HG02763 (cell line): ENCODE data around the gene ADAM12.
A peak's percentile ranks its signal among the peaks of the same experiment; 100 is the strongest.

Source experiments
- ATAC-seq: cut with Tn5 transposase; IDR thresholded peaks from one replicate; pipeline ENCODE4 v1.9.1; 2021; ENCODE audit warnings: mild to moderate bottlenecking, moderate library complexity; ENCODE audit not compliant: unreplicated experiment

ADAM12 gene

GRCh38 chr10:126124046-126124445 lies 264.2 kb downstream of the ADAM12 start:
- ATAC-seq, result no peak

- ATAC-seq, result no peak
Observed at GRCh38 chr10:126123466-126123865, 264.8 kb downstream of the ADAM12 start.

GRCh38 chr10:126122881-126123280 lies 265.4 kb downstream of the ADAM12 start:
- no peak for ATAC-seq

- no peak for ATAC-seq
Observed at GRCh38 chr10:126119599-126119998, 268.7 kb downstream of the ADAM12 start.

GRCh38 chr10:126118476-126118875 lies 269.8 kb downstream of the ADAM12 start:
- ATAC-seq, result no peak

GRCh38 chr10:126117196-126117595 lies 271.1 kb downstream of the ADAM12 start:
- no peak for ATAC-seq

- no peak for ATAC-seq
Observed at GRCh38 chr10:126115886-126116285, 272.4 kb downstream of the ADAM12 start.

- ATAC-seq, result no peak
Observed at GRCh38 chr10:126114884-126115555, 273.3 kb downstream of the ADAM12 start.

GRCh38 chr10:126111516-126111915 lies 276.8 kb downstream of the ADAM12 start:
- no peak for ATAC-seq

- ATAC-seq, result no peak
Observed at GRCh38 chr10:126110489-126111180, 277.6 kb downstream of the ADAM12 start.

GRCh38 chr10:126109893-126110292 lies 278.4 kb downstream of the ADAM12 start:
- ATAC-seq, result no peak

GRCh38 chr10:126108693-126109092 lies 279.6 kb downstream of the ADAM12 start:
- ATAC-seq, result no peak

- ATAC-seq, result no peak
Observed at GRCh38 chr10:126104767-126105166, 283.5 kb downstream of the ADAM12 start.

- no peak for ATAC-seq
Observed at GRCh38 chr10:126102636-126103035, 285.6 kb downstream of the ADAM12 start.

GRCh38 chr10:126101736-126102135 lies 286.5 kb downstream of the ADAM12 start:
- ATAC-seq, result peak; percentile 64

GRCh38 chr10:126101325-126101724 lies 287.0 kb downstream of the ADAM12 start:
- no peak for ATAC-seq

- ATAC-seq, result no peak
Observed at GRCh38 chr10:126099366-126099765, 288.9 kb downstream of the ADAM12 start.

GRCh38 chr10:126098226-126098581 lies 290.1 kb downstream of the ADAM12 start:
- no peak for ATAC-seq

GRCh38 chr10:126097558-126098225 lies 290.6 kb downstream of the ADAM12 start:
- ATAC-seq, result no peak

GRCh38 chr10:126094537-126094936 lies 293.7 kb downstream of the ADAM12 start:
- ATAC-seq, result no peak

- ATAC-seq, result no peak
Observed at GRCh38 chr10:126092366-126093215, 295.7 kb downstream of the ADAM12 start.
